Measurements from ENCODE around the gene PRRG2.

The PRRG2 gene

GRCh38 chr19:49594993-49595818 lies 14.1 kb downstream of the PRRG2 start:
- TF ChIP-seq CTCF (IDR thresholded peaks at IDR 0.05; ENCODE audit: borderline replicate concordance, control extremely low read depth, extremely low read depth, insufficient read depth, missing control alignments) = no peak
- DNase-seq (ENCODE audit: low spot score) = no peak
- in situ Hi-C loops (cut with MboI; ENCODE audit: low sequenced_read_pairs, unreplicated experiment) = no loop called here

- in situ Hi-C loops (cut with MboI; ENCODE audit: low sequenced_read_pairs, unreplicated experiment) = no loop called here
- TF ChIP-seq CTCF (IDR thresholded peaks at IDR 0.05; ENCODE audit: borderline replicate concordance, control extremely low read depth, extremely low read depth, insufficient read depth, missing control alignments) = no peak
- DNase-seq (ENCODE audit: low spot score) = peak; percentile 18
Observed at GRCh38 chr19:49595819-49596404, 14.8 kb downstream of the PRRG2 start.

GRCh38 chr19:49596407-49596806 lies 15.3 kb downstream of the PRRG2 start:
- in situ Hi-C loops (cut with MboI; ENCODE audit: low sequenced_read_pairs, unreplicated experiment) = no loop called here
- DNase-seq (ENCODE audit: low spot score) = no peak
- no peak for TF ChIP-seq CTCF (IDR thresholded peaks at IDR 0.05; ENCODE audit: borderline replicate concordance, control extremely low read depth, extremely low read depth, insufficient read depth, missing control alignments)

GRCh38 chr19:49596954-49597702 lies 16.0 kb downstream of the PRRG2 start:
- no peak for DNase-seq (ENCODE audit: low spot score)
- TF ChIP-seq CTCF (IDR thresholded peaks at IDR 0.05; ENCODE audit: borderline replicate concordance, control extremely low read depth, extremely low read depth, insufficient read depth, missing control alignments) = no peak
- in situ Hi-C loops (cut with MboI; ENCODE audit: low sequenced_read_pairs, unreplicated experiment) = no loop called here

- TF ChIP-seq CTCF (IDR thresholded peaks at IDR 0.05; ENCODE audit: borderline replicate concordance, control extremely low read depth, extremely low read depth, insufficient read depth, missing control alignments) = no peak
- DNase-seq (ENCODE audit: low spot score) = no peak
- in situ Hi-C loops (cut with MboI; ENCODE audit: low sequenced_read_pairs, unreplicated experiment) = no loop called here
Observed at GRCh38 chr19:49597703-49597974, 16.5 kb downstream of the PRRG2 start.

- TF ChIP-seq CTCF (IDR thresholded peaks at IDR 0.05; ENCODE audit: borderline replicate concordance, control extremely low read depth, extremely low read depth, insufficient read depth, missing control alignments) = no peak
- in situ Hi-C loops (cut with MboI; ENCODE audit: low sequenced_read_pairs, unreplicated experiment) = no loop called here
- peak; percentile 24 for DNase-seq (ENCODE audit: low spot score)
Observed at GRCh38 chr19:49599378-49600295, 18.5 kb downstream of the PRRG2 start.

All from GM13976 (cell line).